GM19238 (cell line): ENCODE results near the gene KLHL28.

Experiments used
- DNase-seq: peaks from one replicate; pipeline ENCODE4 v3.0.0; 2011; ENCODE audit warnings: low spot score; ENCODE audit not compliant: insufficient read length

KLHL28 gene

GRCh38 chr14:44961554-44962333 is at the start of gene KLHL28, which contains the start of gene TOGARAM1:
Gene KLHL28, minus strand, starts transcription at chr14:44961947. Its CDS starts 16,019 bp downstream, at chr14:44945928.
Gene TOGARAM1, plus strand, starts transcription at chr14:44962190. Its CDS starts 232 bp downstream, at chr14:44962422.
- peak; percentile 82 for DNase-seq

- no peak for DNase-seq
These were observed 42.2 kb upstream of the KLHL28 start for GRCh38 chr14:45003924-45004323.

- no peak for DNase-seq
These were observed 34.1 kb upstream of the KLHL28 start for GRCh38 chr14:44995770-44996294.

DNA sequence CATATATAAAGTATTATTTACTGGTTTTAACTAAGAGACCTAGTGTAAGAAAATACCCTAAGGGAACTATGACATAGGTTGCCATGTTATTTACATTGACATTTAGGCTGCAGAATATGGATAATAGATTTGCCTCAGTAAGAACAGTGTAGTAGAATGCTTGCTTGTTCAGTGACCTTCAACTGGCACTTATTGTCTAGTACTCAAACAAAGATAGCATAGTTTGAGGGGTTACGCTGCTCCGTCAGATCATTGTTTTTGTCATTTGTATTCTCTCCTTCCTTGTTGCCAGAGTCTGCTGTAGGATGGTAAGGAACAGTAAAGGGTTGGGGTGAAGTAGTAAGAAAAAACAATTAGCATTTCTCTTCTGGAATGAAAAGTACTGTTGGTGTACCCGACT is 33.4 kb upstream of the KLHL28 start:
- DNase-seq, result no peak

GRCh38 chr14:44990533-44990932 is 28.8 kb upstream of the KLHL28 start:
- no peak for DNase-seq

DNA sequence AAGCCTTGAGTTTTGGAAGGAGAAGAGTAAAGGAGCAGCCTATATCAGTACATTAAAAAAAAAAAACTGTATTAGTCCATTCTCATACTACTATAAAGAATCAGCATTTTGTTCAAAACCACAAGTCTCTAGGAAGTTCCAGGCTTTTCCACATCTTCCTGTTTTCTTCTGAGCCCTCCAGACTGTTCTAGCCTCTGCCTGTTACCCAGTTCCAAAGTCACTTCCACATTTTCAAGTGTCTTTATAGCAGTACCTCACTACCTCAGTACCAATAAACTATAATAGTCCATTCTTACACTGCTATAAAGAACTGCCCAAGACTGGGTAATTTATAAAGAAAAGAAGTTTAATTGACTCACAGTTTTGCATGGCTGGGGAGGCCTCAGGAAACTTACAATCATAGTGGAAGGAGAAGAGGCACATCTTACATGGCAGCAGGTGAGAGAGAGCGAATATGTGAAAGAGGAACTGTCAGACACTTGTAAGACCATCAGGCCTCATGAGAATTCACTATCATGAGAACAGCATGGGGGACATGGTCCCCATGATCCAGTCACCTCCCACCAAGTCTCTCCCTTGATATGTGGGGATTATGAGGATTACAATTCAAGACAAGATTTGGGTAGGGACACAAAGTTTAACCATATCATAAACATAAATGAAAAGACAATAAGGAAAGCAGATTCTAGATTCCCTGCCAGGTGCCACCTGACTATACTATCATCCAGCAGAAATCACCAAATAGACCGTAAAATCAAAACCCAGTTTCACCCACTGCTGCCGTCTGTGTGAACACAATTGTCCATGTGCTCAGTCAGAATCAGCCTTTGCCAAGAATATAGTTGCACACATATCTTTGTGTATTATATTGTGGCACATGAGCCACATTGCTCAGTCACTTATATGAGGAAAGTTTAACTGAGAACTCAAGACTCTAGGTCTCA is 28.0 kb upstream of the KLHL28 start:
- DNase-seq, result no peak

DNA sequence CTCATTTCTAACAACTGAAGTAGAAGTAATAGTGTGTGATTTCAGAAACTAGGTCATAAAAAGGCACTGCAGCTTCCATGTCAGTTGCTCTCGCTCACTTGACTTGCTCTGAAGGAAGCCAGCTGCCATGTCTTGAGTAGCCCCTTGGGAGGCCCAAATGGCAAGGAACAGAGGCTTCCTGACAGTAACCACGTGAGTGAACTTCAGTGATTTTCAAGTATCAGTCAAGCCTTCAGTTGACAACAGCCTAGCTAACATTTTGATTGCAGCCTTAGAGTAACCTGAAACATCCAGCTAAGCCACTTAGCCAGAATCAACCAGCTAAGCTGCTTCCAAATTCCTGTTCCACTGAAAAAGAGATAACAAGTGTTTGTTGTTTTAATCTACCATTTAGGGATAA is 26.9 kb upstream of the KLHL28 start:
- DNase-seq, result no peak

- no peak for DNase-seq
These were observed 20.8 kb upstream of the KLHL28 start for GRCh38 chr14:44982594-44982993.

DNA sequence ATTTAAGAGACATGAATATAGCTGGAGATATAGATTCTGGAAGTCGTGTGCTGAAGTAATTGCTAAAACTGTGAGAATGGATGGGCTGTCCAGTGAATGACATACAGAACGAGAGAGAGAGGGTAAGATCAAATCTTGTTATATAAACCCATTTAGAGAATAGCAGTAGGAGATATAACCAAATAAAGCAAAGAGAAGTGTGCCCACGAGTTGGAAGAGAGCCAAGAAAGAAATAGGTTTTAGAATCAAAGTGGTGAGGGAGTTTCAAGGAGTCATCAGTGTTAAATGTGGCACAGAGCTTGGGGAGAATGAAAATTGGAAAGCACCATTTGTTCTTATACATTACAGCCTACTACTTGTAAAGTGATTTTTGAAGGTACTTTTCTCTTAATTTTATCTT is 19.5 kb upstream of the KLHL28 start:
- DNase-seq, result no peak

- DNase-seq, result no peak
These were observed 18.1 kb upstream of the KLHL28 start for GRCh38 chr14:44979740-44980356.

- DNase-seq, result no peak
These were observed 17.5 kb upstream of the KLHL28 start for GRCh38 chr14:44979273-44979672.

GRCh38 chr14:44971459-44971858 is 9.7 kb upstream of the KLHL28 start:
- no peak for DNase-seq

DNA sequence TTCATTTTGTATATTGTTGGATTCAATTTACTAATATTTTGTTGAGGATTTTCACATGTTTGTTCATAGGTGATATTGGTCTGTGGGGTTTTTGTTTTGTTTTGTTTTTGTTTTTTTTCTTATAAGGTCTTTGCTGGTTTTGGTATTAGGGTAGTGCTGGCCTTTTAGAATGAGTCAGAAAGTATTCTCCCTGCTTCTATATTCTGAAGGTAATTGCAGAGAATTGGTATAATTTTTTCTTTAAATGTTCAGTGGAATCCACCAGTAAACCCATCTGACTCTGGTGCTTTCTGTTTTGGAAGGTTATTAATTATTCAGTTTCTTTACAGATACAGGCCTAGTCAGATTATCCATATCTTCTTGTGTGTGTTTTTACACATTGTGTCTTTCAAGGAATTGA is 9.2 kb upstream of the KLHL28 start:
- no peak for DNase-seq

GRCh38 chr14:44968714-44969113 is 7.0 kb upstream of the KLHL28 start:
- DNase-seq, result no peak

DNA sequence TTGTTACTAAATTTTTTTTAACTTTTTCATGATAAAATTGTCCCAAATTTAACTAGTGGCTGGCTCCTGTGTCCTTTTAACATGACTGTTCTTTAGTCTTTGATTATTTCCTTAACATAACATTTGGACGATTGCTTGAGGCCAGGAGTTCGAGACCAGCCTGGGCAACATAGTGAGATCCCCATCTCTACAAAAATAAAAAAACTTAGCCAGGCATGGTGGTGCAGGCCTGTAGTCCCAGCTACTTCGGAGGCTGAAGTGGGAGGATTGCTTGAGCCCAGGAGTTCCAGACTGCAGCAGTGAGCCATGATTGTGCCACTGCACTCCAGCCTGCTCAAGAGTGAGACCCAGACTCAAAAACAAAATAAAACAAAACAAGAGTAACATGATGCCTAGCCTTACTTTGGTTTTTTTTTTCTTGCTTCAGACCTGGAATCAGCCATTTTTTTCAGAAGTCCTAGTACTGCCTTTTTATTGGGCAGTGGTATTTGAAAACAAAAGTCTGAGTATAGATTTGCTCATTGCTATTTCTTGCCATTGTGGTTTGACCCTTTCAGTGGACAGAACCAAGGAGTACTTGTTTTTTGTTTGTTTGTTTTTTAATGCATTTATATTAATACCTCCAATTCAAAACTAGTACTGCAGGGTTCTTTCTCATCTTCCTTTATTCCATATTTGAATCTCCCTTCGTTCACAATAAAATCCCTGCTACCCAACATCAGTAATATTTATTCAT is 5.0 kb upstream of the KLHL28 start:
- no peak for DNase-seq

DNA sequence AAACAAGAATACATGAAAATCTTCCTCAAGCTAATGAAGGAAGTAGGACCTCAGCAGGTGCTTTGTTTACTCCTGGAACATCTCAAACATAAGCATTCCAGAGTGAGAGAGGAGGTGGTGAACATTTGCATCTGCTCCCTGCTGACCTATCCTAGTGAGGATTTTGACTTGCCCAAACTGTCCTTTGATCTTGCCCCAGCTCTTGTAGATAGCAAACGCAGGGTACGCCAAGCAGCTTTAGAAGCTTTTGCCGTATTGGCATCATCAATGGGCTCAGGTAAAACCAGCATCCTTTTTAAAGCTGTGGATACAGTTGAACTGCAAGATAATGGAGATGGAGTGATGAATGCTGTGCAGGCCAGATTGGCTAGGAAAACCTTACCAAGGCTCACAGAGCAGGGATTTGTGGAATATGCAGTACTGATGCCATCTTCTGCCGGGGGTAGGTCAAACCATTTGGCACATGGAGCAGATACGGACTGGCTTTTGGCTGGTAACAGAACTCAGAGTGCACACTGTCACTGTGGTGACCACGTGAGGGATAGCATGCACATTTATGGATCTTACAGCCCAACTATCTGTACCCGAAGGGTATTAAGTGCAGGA is 2.1 kb upstream of the KLHL28 start:
- DNase-seq, result no peak

DNA sequence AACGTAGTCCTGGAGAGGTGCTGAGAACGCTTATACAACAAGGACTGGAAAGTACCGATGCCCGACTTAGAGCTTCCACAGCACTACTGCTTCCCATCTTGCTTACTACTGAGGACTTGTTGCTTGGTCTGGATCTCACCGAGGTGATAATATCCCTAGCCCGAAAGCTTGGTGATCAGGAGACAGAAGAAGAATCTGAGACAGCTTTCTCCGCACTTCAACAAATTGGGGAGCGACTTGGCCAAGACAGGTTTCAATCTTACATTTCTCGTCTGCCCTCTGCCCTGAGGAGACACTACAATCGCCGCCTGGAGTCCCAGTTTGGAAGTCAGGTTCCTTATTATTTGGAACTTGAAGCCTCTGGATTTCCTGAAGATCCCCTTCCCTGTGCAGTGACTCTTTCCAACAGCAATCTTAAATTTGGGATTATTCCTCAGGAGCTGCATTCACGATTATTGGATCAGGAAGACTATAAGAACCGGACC is 1.3 kb upstream of the KLHL28 start:
- DNase-seq, result no peak

DNA sequence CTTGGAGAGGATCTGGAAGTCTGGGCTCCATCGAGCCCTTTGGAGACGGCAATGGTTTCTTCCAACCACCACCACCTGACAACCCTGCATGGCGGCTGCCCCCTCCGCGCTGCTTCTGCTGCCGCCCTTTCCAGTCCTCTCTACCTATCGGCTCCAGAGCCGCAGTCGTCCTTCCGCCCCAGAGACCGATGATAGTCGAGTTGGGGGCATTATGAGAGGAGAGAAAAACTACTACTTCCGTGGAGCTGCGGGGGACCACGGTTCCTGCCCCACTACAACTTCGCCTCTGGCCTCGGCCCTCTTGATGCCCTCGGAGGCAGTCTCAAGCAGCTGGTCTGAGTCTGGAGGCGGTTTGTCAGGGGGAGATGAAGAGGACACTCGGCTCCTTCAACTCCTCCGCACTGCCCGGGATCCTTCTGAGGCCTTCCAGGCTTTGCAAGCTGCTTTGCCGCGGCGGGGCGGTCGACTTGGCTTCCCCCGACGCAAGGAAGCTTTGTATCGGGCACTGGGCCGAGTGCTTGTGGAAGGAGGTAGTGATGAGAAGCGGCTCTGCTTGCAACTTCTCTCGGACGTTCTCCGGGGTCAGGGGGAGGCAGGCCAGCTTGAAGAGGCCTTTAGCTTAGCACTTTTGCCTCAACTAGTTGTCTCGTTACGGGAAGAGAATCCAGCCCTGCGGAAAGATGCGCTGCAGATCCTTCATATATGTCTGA is 742 bp upstream of the KLHL28 start:
- peak; percentile 15 for DNase-seq

DNA sequence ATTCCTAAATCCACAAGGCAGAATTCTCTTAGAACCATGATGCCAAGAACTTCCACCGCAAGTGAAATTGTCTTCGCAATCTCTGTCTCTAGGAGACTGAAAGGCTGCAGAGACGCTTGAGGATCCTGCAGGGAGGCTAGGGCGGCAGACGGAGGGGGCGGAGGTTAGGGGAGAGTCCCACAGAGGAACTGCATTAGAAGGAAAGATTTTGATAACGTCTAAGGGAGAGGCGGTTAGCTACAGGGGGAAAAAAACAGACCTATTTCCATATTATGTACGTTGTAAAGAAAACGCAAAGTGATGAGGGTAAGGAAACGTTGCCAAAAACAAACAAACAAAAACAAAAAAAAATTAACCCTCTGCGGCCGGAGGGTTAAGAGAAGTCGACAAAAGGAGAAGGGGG is 595 bp downstream of the KLHL28 start:
- DNase-seq, result peak; percentile 18

DNA sequence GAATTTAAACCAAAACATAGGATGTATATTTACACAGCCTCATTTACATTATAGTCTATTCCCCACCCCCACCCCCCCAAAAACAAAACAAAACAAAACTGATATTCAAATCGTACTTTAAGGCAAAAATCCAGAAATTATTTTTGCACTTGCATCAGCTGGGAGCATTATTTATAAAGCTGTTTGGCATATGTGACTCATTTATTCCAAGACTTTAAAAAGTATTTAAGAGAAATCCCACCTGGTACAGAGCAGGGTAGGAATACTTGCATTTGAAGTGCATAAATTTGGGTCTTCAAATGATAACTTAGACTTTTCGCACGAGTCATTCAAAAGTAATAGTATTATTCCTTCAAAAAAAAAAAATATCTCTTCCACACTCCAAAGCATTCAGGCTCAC is 1.1 kb downstream of the KLHL28 start:
- no peak for DNase-seq
